ENCODE measurements around the gene KCMF1. TPM values are rescaled to one million over a fixed set of nuclear protein-coding genes. Genes with fewer than 3 reads are reported as not detected.

The KCMF1 gene
- total and polyA plus RNA-seq, 2 of the 13 experiments (the other 11 are each of a cell fraction or from before 2014, with no cell fraction given) = 62.1 to 116 TPM

DNA sequence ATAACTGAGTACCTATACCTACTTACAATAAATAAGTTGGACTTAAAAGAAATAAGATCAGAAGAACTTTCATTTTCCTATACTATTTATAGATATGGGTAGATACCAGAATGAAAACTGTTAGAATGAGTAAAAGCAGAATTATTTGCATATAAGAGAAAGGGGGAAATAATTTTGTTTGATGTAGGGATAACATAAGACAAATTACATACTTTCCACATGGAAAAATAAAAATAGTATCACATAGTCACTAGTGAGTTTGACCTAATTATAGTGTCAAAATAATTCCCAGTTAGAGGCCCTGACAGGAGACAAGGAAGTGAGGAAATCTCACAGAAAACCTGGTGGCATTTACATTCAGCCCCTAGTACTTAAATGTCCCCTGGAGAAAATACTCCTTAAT is 28.6 kb downstream of the KCMF1 start:
- H3K9me3 ChIP-seq (ENCODE audit: low read length) = no peaks in the 10 kb centered on the region
- peaks cover 91% of the 10 kb centered on the region for H3K79me2 ChIP-seq (ENCODE audit: insufficient read depth, low read length)
- DNase-seq (ENCODE audit: low spot score) (no peak), FAIRE-seq (no peak), ATAC-seq (no peak)
- CTCF ChIA-PET (ENCODE audit: low intra/inter-chr PET ratio, low total read pairs) = no interaction called here
- intact Hi-C loops (cut with micrococcal nuclease; ENCODE audit: unreplicated experiment) = no loop called here
- peaks cover 34% of the 10 kb centered on the region for H4K20me1 ChIP-seq (ENCODE audit: insufficient read depth, low read length)
- H3K36me3 ChIP-seq (replicated peaks in 1 of 2; ENCODE audit: control insufficient read depth in 1 of 2, insufficient read depth in 2 of 2, low read length in 2 of 2) = peaks cover 3 to 5% of the 10 kb centered on the region in 2 experiments; a peak in 2 of 5 replicates
- no peak overlapping the region for H2AFZ ChIP-seq (ENCODE audit: low read length)
- POLR2A ChIA-PET = no interaction called here
- H3K4me3 ChIP-seq (replicated peaks in 1 of 3; ENCODE audit: insufficient read depth in 1 of 3, low read depth in 2 of 3, low read length in 3 of 3) = no peak overlapping the region
- no peaks in the 10 kb centered on the region for H3K27me3 ChIP-seq (ENCODE audit: control insufficient read depth in 1 of 2, insufficient read depth in 2 of 2, low read length in 2 of 2)
- no TSS peak for BruUV-seq (replicated peaks)
- H3K4me2 ChIP-seq (ENCODE audit: low read depth, low read length) = no peak overlapping the region
- H3K27ac ChIP-seq (ENCODE audit: extremely low read length, insufficient read depth, low read length) = no peak overlapping the region
- in situ Hi-C loops (cut with HindIII; ENCODE audit: extremely low pct_ligation_motif_present, low pct_unique_long_range_greater_than_20kb) = no loop called here
- TF ChIP-seq ZNF431 (CRISPR knock-in tag; IDR thresholded peaks at IDR 0.05; ENCODE audit: borderline replicate concordance, low read depth) (no peak), U2AF1 (optimal IDR thresholded peaks at IDR 0.05; ENCODE audit: low read depth, low read length) (no peak), ZNF350 (CRISPR knock-in tag; IDR thresholded peaks at IDR 0.05; ENCODE audit: borderline replicate concordance, low read depth) (no peak), SOX6 (IDR thresholded peaks at IDR 0.05) (no peak), SOX6 (CRISPR knock-in tag; IDR thresholded peaks at IDR 0.05) (no peak), YEATS2 (CRISPR knock-in tag; IDR thresholded peaks at IDR 0.05; ENCODE audit: borderline replicate concordance) (no peak), ZNF564 (CRISPR knock-in tag; IDR thresholded peaks at IDR 0.05) (no peak), DNMT1 (CRISPR knock-in tag; IDR thresholded peaks at IDR 0.05) (no peak), ATM (IDR thresholded peaks at IDR 0.05; ENCODE audit: borderline replicate concordance) (no peak), ZFP90 (CRISPR knock-in tag; IDR thresholded peaks at IDR 0.05; ENCODE audit: borderline replicate concordance) (no peak), ZNF883 (CRISPR knock-in tag; IDR thresholded peaks at IDR 0.05; ENCODE audit: not compliant biosample characterization) (no peak), GABPA (IDR thresholded peaks at IDR 0.05; ENCODE audit: low read depth, low read length) (no peak), GABPA (CRISPR knock-in tag; IDR thresholded peaks at IDR 0.05; ENCODE audit: low read depth) (no peak), SRSF4 (IDR thresholded peaks at IDR 0.05; ENCODE audit: low read depth, low read length, poor library complexity, severe bottlenecking) (no peak), GATAD2A (CRISPR knock-in tag; IDR thresholded peaks at IDR 0.05) (no peak), RNF2 (conservative IDR thresholded peaks at IDR 0.05; ENCODE audit: low read depth) (no peak), ZNF773 (CRISPR knock-in tag; IDR thresholded peaks at IDR 0.05; ENCODE audit: borderline replicate concordance) (no peak), MATR3 (CRISPR knock-in tag; IDR thresholded peaks at IDR 0.05) (no peak), ZNF768 (CRISPR knock-in tag; IDR thresholded peaks at IDR 0.05) (no peak), RAD21 (CRISPR knock-in tag; IDR thresholded peaks at IDR 0.05) (no peak)
- TF ChIP-seq, protein P1, sequence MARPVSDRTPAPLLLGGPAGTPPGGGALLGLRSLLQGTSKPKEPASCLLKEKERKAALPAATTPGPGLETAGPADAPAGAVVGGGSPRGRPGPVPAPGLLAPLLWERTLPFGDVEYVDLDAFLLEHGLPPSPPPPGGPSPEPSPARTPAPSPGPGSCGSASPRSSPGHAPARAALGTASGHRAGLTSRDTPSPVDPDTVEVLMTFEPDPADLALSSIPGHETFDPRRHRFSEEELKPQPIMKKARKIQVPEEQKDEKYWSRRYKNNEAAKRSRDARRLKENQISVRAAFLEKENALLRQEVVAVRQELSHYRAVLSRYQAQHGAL (CRISPR knock-in tag; IDR thresholded peaks at IDR 0.05; ENCODE audit: not compliant biosample characterization) = no peak
- no peaks in the 10 kb centered on the region for H3K4me1 ChIP-seq (ENCODE audit: insufficient read depth, low read length)
- H3K9ac ChIP-seq (ENCODE audit: insufficient read depth, low read depth, low read length) = no peak overlapping the region
